Keratinocyte (primary cell): Measurements from ENCODE around the gene C3orf20.

Experiments
- CTCF ChIP-seq, 3 experiments: IDR thresholded peaks in 1 of 3; conservative IDR thresholded peaks in 1 of 3; optimal IDR thresholded peaks in 1 of 3; 2 replicates in 2 of 3; 3 replicates in 1 of 3; pipeline versions ENCODE3 to v1.5.1; 2011; ENCODE audit warnings: low read length in 3 of 3, mild to moderate bottlenecking in 3 of 3, moderate library complexity in 2 of 3, control low read depth in 1 of 3, inconsistent platforms in 1 of 3; ENCODE audit not compliant: insufficient read depth in 2 of 3; ENCODE audit errors: extremely low read depth in 1 of 3
- EZH2 ChIP-seq: IDR thresholded peaks from one replicate; pipeline ENCODE4 v1.6.1; 2012; ENCODE audit warnings: inconsistent platforms, mild to moderate bottlenecking, low read length, moderate library complexity

- TF ChIP-seq CTCF (optimal IDR thresholded peaks at IDR 0.05 in 1 of 3, IDR thresholded peaks at IDR 0.05 in 1 of 3, conservative IDR thresholded peaks at IDR 0.05 in 1 of 3; ENCODE audit: extremely low read depth in 1 of 3, insufficient read depth in 2 of 3, low read length in 3 of 3): no peak
- TF ChIP-seq EZH2: no peak
Measured at GRCh38 chr3:14773691-14774128, 98.8 kb downstream of the C3orf20 start.
